HTR-8/SVneo (cell line): ENCODE results near the gene PPP2R1B.
A peak's percentile ranks its signal among the peaks of the same experiment; 100 is the strongest.

Experiments
- DNase-seq: peaks from one replicate; pipeline ENCODE4 v3.0.0; 2011; ENCODE audit warnings: low spot score, mixed read lengths; ENCODE audit not compliant: insufficient read length
- FAIRE-seq: peaks from 2 replicates; lab custom pipeline; 2011; peaks lifted over from hg19 to GRCh38; lab: Jason Lieb, UNC

PPP2R1B gene

DNA sequence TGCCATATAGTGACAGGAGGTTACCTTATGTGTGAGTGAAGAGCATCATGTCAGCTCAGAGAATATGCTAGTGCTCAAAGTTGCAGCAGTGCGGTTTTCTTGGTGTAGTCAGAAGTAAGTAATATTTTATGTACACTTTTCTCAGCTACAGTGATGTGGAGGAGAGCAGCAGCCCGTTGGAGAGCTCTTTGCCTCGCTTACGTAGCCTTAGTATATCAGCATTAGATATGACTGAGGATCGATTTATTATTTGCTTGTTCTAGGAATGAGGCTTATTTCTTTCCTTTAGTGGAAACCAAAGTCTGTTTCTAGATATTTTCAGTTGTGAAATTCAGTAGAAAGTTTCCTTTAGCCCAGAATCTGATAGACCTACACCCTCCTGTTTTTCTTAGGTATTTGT lies 63.6 kb downstream of the PPP2R1B start:
- FAIRE-seq: peak; percentile 73

DNA sequence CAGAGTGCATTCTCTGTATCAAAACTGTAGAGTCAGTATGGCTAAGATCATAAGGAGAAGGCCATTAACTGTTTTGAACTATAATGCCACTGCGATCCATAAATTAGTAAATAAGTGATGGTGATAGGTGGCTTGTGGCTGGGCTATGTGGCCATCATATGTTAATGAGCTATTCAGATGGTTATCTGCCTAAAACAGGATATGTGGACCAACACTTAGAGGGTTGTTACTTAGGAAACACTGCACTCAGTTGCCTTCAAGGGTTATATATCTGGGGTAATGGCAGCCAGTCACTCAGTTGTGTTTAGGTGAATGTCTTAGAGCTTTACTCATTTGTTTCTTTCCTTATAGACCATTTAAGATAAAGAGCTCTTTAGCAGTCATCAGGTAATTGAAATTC lies 66.0 kb downstream of the PPP2R1B start:
- FAIRE-seq: peak; percentile 93
- DNase-seq: no peak

More for the DNA sequence above, 63.6 kb downstream of the PPP2R1B start:
- DNase-seq: no peak

DNA sequence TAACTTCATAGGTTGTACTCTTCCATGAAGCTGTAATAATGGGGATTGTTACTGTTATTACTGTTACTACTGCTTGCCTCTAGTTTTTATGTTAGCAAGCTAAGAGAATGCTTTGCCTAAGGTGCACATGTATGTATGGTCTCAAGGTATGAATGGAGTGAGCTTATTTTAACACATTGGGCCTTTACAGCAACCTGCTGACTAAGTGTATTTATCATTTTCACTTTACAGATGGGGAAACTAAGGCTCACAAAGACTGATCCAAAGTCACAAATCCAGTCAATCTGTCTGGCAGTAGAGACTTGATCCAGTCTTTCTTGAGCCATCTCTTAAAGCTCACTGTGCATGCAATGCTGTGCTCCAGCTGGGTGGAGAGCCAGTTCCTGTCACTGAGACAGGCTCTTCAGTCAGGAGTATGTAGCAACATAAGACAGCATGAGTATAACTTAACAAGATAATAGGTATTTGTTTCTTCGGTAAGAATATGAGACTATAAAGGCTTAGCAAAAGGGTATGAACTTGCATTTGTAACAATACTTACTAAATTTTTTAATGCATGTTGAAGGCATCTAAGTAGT lies 66.5 kb downstream of the PPP2R1B start:
- no peak for FAIRE-seq
- DNase-seq: no peak

DNA sequence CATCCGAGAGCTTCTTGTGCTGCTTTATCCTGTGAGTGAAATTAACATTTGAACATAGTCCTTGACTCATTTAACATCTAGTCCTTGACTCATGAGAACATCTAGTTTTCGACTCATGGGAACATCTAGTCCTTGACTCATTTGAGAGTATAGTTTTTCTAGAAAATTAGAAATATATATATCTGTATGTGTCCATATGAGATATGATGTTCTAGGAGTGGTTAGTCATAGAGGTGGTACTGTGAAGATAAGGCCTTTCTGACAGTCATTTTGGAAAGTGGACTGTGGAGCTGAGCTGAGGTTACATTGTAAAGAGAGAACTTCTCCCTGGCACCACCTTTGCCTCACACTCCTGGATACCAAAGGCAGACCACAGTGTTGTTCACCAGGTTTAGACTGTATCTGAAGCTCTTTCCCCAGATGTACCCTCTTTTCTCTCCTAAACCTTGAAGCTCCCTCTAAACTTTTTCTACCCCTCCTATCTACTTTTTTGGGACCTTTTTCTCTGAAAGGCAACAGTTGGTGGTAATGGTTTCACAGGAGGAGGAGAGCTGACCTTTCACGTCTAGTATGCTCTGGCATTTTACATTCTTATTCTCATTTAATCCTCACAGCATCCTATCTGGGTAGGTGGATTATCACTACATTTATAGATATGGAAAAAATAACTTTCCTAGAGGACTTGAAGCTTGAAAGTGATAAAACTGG lies 67.2 kb downstream of the PPP2R1B start:
- DNase-seq: no peak
- FAIRE-seq: peak; percentile 54

DNA sequence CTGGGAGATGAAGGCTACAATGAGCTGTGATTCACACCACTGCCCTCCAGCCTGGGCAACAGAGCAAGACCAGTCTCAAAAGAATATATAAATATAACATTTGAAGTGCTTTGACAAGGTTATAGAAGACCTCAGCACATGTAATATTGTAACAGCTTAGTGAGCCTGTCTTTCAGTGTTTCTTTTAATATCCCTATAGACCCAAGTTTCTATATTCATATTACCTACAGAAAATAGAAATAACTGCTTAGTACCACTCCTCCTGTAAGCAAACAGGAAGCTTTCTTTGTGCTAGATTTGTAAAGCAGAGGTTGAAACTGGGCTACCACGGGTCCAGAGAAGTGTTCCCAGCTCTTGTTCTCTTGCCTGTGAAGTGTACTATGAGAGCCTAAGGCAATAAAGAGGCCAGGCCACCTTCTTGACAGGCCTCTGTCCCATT lies 68.2 kb downstream of the PPP2R1B start:
- FAIRE-seq (peak; percentile 59), DNase-seq (no peak)

DNA sequence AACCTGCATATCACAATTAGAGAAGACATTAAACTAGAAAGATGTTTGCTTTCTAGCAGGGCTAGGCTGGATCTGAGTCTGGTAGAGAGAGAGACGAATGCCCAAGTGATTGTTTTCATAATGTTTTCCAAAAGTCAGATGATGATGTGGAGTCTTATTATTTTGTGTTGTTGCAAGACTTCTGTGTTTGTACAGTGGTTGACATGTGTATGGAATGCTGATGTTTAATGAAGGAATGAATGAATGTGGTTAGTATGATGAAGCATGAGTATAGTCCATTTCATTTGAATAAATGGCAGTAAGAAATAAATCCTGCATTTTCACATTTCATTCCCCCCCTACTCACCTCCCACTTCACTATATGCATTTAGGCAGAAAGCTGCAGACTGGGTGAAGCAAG lies 69.6 kb downstream of the PPP2R1B start:
- DNase-seq: no peak
- FAIRE-seq: peak; percentile 95

DNA sequence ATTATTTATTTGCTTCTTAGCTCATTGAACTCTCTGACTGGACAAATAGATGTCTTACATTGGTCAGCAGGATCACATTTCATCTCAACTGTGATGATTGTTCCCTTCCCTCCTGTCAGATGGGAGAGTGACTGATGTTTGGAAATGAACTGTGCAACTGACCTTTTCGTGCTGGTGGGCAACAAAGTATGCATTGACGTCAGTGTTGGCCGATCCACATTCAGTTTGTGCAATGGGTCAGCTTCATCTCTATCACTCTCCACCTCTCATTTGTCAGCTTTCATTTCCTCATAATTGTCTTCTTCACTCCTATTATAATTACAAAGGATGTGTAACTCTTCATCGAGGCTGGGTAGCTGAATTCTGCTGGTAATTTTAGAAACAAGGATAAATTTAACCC lies 71.3 kb downstream of the PPP2R1B start:
- peak; percentile 97 for DNase-seq
- peak; percentile 100 for FAIRE-seq

DNA sequence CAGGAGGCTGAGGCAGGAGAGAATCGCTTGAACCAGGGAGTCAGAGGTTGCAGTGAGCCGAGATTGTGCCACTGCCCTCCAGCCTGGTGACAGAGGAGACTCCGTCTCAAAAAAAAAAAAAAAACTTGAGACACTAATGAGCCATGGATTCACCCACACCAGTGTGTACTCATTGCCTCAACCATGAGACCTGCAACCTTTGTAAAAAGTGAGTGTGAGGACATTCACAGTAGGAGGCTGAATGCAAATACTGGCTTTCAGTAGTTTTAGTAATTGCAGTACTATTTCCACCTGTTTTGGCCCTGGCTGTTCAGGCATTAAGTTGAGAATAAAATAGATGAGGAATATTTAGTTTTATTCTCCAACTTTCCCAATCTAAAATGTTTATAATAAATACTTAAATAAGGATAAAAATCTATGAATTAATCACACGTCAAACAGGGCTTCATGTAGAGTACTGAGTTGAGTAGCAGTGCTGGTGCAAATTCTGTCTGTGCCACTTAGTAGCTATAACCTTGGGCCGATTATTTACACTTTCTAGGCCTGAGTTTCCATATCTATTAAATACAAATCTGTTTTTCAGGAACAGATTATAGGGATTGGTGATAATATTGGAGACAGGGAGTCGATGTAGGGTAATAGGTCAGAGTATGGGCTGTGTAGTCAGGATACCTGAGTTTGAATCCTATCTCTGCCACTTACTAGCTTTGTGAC lies 72.8 kb downstream of the PPP2R1B start:
- no peak for DNase-seq
- no peak for FAIRE-seq

DNA sequence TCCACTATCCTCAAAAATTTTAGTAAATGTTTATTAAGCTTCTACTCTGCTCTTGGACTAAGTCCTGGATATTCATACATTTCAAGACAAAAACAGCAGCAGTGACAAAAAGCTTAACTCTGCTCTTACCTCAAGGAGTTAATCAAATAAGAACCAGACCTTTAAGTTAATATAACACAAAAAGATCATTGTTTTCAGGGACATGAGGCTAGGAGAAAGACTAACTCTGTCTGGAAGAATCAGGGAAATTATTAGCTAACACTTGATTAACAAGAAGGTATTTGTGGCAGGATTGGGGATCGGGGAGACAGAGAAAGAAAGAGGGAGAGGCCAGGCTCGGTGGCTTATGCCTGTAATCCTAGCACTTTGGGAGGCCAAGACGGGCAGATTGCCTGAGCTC lies 74.4 kb downstream of the PPP2R1B start:
- DNase-seq: no peak
- FAIRE-seq: peak; percentile 31

DNA sequence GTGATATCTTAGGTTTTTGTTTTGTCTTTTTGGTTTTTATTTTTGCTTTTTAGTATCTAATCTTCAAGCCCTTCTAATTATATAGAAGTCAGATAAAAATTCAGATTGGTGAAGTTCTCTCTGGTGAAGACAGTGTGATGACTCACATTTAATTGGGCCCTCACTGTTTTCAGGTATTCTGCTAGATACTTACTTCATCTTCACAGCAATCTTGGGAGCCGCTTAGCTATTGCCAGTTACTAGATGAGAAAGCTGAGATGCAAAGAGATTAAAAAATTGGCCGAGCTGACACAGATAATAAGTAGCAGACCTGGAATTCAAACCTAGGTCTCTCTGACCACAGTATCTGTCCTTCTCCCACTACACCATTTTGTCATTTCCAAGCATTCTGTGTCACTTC lies 75.0 kb downstream of the PPP2R1B start:
- FAIRE-seq: peak; percentile 48
- DNase-seq: no peak

DNA sequence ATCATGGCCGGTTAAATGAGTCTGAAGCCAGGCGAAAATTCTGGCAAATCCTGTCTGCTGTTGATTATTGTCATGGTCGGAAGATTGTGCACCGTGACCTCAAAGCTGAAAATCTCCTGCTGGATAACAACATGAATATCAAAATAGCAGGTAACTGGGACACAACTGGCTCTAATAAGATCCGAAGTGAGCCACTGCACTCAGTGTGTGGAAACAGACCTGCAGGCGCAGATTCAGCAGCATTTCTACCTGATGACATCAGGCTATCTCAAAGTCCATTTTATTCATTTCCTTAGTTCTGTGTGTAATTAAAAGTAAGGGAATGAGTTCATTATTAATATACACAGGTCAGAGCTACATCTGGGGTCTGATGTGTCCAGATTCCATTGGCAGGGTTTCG lies 78.2 kb downstream of the PPP2R1B start:
- FAIRE-seq (peak; percentile 16), DNase-seq (no peak)

DNA sequence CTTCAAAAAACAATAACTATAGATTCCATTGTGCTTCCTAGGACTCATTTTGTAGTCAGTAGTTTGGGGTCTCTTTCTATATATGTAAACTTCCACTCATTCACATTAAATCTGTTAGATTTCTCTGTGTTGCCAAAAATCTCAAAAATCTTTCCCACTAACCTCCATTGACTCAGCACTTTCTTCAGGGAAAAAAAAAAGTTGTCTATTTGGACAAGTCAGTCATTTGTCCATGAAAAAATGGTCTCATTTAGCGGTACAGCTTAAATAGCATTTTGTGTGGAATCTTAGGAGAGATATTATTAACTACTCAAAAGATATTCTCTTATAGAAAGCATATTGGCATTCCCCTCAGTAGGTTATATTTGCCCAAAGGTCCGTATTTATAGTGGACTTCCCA lies 81.9 kb downstream of the PPP2R1B start:
- no peak for DNase-seq
- no peak for FAIRE-seq

DNA sequence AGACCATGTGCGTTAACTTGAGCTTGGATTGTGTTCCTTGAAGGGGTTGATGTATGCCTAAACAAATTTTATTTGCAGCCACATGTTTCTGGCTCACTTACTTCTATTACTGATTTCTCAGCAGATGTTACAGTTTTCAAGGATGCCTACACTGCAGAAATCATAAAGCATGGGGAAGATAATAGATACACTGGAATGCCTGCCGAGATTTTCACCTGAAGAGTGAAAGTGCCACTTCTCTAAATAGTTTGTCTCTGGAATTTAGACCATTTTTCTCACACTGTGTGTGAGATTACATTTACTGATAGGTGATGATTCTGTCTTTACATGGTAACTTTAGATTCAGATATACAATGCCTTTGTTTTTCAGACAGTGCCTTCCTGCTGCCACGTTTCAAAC lies 82.4 kb downstream of the PPP2R1B start:
- no peak for DNase-seq
- peak; percentile 91 for FAIRE-seq

DNA sequence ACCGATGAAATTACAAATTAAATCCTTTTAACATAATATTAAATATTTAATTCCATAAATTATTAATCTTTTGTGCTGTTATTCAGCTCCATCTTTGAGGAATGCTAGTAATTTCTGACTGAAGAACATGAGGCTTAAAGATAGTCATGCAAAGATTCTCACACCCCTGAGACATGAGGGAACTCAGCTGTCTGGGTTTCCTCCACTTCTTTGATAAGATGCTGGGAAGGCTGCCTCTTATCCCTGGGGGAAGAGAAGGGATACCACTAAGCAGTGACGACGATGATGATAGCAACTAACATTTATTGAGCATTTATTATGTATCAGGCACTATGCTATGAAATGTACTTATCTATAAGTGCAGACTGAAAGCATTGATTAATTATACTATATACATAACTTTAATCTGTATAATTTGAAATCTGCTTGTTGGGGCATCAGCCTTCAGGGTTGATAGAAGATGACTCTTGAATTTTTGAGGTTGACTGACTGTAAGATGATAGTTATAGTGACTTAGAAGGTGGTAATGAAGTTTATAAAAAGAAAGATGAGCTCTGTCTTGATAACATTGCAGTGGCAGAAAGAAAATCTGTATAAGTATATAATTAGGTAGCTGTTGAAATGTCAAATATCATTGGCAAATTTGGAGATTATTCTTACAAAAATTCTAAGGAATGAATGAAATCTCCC lies 85.6 kb downstream of the PPP2R1B start:
- no peak for DNase-seq
- FAIRE-seq: peak; percentile 83
